PC-3 (cell line): ENCODE data around the gene SMYD3. TPM values are rescaled to one million over a fixed set of nuclear protein-coding genes. Genes with fewer than 3 reads are reported as not detected.

Experiments used
- ATAC-seq: fragments of 200-7000 bp; cut with Tn5 transposase; 2 replicates; pipeline ENCODE4 v1.9.1; 2020; ENCODE audit warnings: mild to moderate bottlenecking, moderate library complexity
- BruUV-seq: library from RNA; stranded (reverse); fragments of 400-500 nt; replicated peaks from 2 replicates; lab custom pipeline; 2021; lab: Mats Ljungman, UMichigan
- CTCF ChIA-PET: fragments of 300-600 bp; sonication (Branson Sonifier 250); formaldehyde crosslinking; loops from one replicate; lab custom pipeline; 2022; ENCODE audit warnings: antibody characterized with exemption; lab: Charles Lee
- POLR2A ChIA-PET: fragments of 300-600 bp; sonication (Branson Sonifier 250); formaldehyde crosslinking; loops from one replicate; lab custom pipeline; 2022; ENCODE audit warnings: antibody characterized with exemption; ENCODE audit not compliant: unreplicated experiment; lab: Charles Lee
- DNase-seq: peaks from one replicate; pipeline ENCODE4 v3.0.0-alpha.2; 2015
- H2AFZ ChIP-seq: fragments of 300-600 bp; sonication (generic); 2 replicates; pipeline ENCODE4 v1.6.0; 2016; ENCODE audit warnings: antibody characterized with exemption, low read length
- H3F3A ChIP-seq: fragments of 300-600 bp; sonication (generic); one replicate; pipeline ENCODE4 v1.6.0; 2017; ENCODE audit warnings: antibody characterized with exemption, low read length, control low read depth, mild to moderate bottlenecking; ENCODE audit not compliant: unreplicated experiment
- H3K27ac ChIP-seq: fragments of 300-600 bp; sonication (generic); 2 replicates; pipeline ENCODE4 v1.5.1; 2016; ENCODE audit warnings: mild to moderate bottlenecking, low read length
- H3K27me3 ChIP-seq: fragments of 300-600 bp; sonication (generic); 2 replicates; pipeline ENCODE4 v1.6.1; 2016; ENCODE audit warnings: low read length, mixed read lengths
- H3K36me3 ChIP-seq: fragments of 300-600 bp; sonication (generic); 2 replicates; pipeline ENCODE4 v1.6.1; 2016; ENCODE audit warnings: low read depth, mixed run types, low read length, mixed read lengths
- H3K4me1 ChIP-seq: fragments of 300-600 bp; sonication (generic); 2 replicates; pipeline ENCODE4 v1.5.1; 2016; ENCODE audit warnings: low read length; ENCODE audit not compliant: insufficient read depth
- H3K4me2 ChIP-seq: fragments of 300-600 bp; sonication (generic); 2 replicates; pipeline ENCODE4 v1.6.0; 2016; ENCODE audit warnings: low read length
- H3K4me3 ChIP-seq: fragments of 300-600 bp; sonication (generic); 2 replicates; pipeline ENCODE4 v1.5.1; 2016; ENCODE audit warnings: mild to moderate bottlenecking, low read length, mixed read lengths
- H3K79me2 ChIP-seq: fragments of 300-600 bp; sonication (generic); 2 replicates; pipeline ENCODE4 v1.6.1; 2017; ENCODE audit warnings: low read length, mixed read lengths
- H3K9ac ChIP-seq: fragments of 300-600 bp; sonication (generic); 2 replicates; pipeline ENCODE4 v1.6.0; 2016; ENCODE audit warnings: mild to moderate bottlenecking, low read length
- H3K9me2 ChIP-seq: fragments of 300-600 bp; sonication (generic); replicated peaks from 2 replicates; pipeline ENCODE4 v1.6.1; 2016; ENCODE audit warnings: mixed run types, low read length, mixed read lengths
- H3K9me3 ChIP-seq: fragments of 300-600 bp; sonication (generic); 2 replicates; pipeline ENCODE4 v1.6.1; 2016; ENCODE audit warnings: low read length, mixed read lengths
- H4K20me1 ChIP-seq: fragments of 300-600 bp; sonication (generic); 2 replicates; pipeline ENCODE4 v1.6.1; 2016; ENCODE audit warnings: low read length, mixed read lengths
- EZH2 ChIP-seq: fragments of 300-600 bp; sonication (generic); IDR thresholded peaks from one replicate; pipeline ENCODE4 v1.6.1; 2017; ENCODE audit warnings: antibody characterized with exemption, mild to moderate bottlenecking, low read length; ENCODE audit not compliant: unreplicated experiment
- EZH2phosphoT487 ChIP-seq: fragments of 300-600 bp; sonication (generic); IDR thresholded peaks from 2 replicates; pipeline ENCODE4 v1.6.1; 2018; ENCODE audit warnings: mild to moderate bottlenecking, antibody characterized with exemption, low read length, borderline replicate concordance
- intact Hi-C: fragments of 100-400 bp; cut with micrococcal nuclease; formaldehyde crosslinking; loops from 2 replicates; pipeline ENCODE4 v1.9.0; 2023
- total RNA-seq: library from RNA; depleted of rRNA; stranded (reverse); fragments of >200 nt; gene quantifications from 2 replicates; pipeline ENCODE4 v1.2.3, GENCODE V29; 2014
- TF ChIP-seq, protein P1 (sequence below): fragments of 300-600 bp; sonication (generic); conservative IDR thresholded peaks from 2 replicates; pipeline ENCODE4 v1.5.1; 2017; ENCODE audit warnings: antibody characterized with exemption, low read depth, mild to moderate bottlenecking, low read length

Gene SMYD3
- total RNA-seq, 1 experiment from 2014 or later: 33.0 TPM

DNA sequence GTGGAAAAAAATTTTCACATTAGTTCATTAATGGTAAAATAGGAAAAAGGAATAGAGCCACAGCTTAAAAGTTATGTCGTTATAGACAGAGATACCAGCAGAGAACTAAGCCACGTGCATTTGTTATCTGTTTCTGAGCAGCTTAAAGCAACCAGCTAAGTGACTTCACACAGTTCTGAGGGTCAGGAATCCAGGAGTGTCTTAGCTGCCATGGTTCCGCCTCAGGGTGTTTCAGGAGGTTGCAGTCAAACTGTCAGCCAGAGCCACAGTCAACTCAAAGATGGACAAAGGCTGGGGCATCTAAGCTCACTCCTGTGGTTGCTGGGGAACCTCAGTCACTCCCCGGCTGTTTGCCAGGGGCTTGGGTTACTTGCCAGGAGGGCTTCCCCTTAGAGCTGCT, 515.8 kb downstream of the SMYD3 start:
- Histone ChIP-seq H3F3A (no peaks in the 10 kb centered on the region), H3K27ac (no peak overlapping the region), H3K27me3 (no peaks in the 10 kb centered on the region), H4K20me1 (no peaks in the 10 kb centered on the region), H3K9ac (no peak overlapping the region), H3K9me2 (no peaks in the 10 kb centered on the region), H3K4me2 (no peak overlapping the region), H2AFZ (no peak overlapping the region), H3K9me3 (no peaks in the 10 kb centered on the region), H3K4me1 (peaks cover 15% of the 10 kb centered on the region), H3K4me3 (no peak overlapping the region), H3K36me3 (no peaks in the 10 kb centered on the region), H3K79me2 (no peaks in the 10 kb centered on the region)
- POLR2A ChIA-PET: no interaction called here
- TF ChIP-seq EZH2 (no peak), EZH2phosphoT487 (no peak)
- TF ChIP-seq, protein P1, sequence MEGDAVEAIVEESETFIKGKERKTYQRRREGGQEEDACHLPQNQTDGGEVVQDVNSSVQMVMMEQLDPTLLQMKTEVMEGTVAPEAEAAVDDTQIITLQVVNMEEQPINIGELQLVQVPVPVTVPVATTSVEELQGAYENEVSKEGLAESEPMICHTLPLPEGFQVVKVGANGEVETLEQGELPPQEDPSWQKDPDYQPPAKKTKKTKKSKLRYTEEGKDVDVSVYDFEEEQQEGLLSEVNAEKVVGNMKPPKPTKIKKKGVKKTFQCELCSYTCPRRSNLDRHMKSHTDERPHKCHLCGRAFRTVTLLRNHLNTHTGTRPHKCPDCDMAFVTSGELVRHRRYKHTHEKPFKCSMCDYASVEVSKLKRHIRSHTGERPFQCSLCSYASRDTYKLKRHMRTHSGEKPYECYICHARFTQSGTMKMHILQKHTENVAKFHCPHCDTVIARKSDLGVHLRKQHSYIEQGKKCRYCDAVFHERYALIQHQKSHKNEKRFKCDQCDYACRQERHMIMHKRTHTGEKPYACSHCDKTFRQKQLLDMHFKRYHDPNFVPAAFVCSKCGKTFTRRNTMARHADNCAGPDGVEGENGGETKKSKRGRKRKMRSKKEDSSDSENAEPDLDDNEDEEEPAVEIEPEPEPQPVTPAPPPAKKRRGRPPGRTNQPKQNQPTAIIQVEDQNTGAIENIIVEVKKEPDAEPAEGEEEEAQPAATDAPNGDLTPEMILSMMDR: no peak
- ATAC-seq: no peak
- intact Hi-C loops: no loop called here
- no peak for DNase-seq
- CTCF ChIA-PET: no interaction called here
- no TSS peak for BruUV-seq

DNA sequence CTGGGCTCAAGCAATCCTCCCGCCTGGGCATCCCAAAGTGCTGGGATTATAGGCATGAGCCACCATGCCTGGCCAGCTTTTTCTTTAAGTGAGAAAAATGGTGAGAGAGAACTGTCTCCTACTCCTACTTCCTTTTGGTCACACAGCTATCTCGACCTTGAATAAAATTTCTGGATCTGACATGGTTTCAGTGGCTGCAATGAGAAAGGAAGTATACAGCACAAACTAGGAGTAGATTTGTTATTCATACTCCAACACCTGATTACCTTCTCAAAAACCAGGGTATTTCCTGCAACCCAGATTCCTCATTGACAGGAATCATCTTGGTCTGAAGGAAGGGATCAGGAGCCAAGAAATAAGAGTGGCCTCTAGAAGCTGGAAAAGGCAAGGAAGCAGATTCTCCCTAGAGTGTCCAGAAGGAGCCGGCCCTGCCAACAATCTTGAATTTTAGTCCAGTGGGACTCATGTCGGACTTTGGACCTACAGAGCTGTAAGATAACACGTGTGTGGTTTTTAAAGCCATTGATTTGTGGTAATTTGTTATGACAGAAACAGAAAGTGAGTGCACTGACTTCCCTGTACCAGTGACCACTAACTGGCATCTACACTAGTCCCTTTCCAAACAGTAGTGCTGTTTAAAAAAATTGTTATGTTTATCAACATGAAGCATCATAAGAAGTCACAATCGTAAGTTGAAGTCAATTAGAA, 516.6 kb downstream of the SMYD3 start:
- H3K4me3 ChIP-seq: no peak overlapping the region
- no peak for ATAC-seq
- no peaks in the 10 kb centered on the region for H3K9me2 ChIP-seq
- no peak overlapping the region for H2AFZ ChIP-seq
- H3K36me3 ChIP-seq: no peaks in the 10 kb centered on the region
- POLR2A ChIA-PET: interaction anchor here (0.6 kb wide), 1 partner anchor 144 kb away, joined by 8 read pairs; no protein-coding TSS in a partner anchor
- intact Hi-C loops: no loop called here
- H3F3A ChIP-seq: no peaks in the 10 kb centered on the region
- no peaks in the 10 kb centered on the region for H3K79me2 ChIP-seq
- H3K27ac ChIP-seq: no peak overlapping the region
- TF ChIP-seq EZH2 (no peak), EZH2phosphoT487 (no peak)
- TF ChIP-seq, protein P1: no peak
- H3K27me3 ChIP-seq: no peaks in the 10 kb centered on the region
- H3K4me1 ChIP-seq: peaks cover 18% of the 10 kb centered on the region
- CTCF ChIA-PET: no interaction called here
- DNase-seq: no peak
- no peak overlapping the region for H3K4me2 ChIP-seq
- no TSS peak for BruUV-seq
- H3K9me3 ChIP-seq: no peaks in the 10 kb centered on the region
- no peak overlapping the region for H3K9ac ChIP-seq
- no peaks in the 10 kb centered on the region for H4K20me1 ChIP-seq

DNA sequence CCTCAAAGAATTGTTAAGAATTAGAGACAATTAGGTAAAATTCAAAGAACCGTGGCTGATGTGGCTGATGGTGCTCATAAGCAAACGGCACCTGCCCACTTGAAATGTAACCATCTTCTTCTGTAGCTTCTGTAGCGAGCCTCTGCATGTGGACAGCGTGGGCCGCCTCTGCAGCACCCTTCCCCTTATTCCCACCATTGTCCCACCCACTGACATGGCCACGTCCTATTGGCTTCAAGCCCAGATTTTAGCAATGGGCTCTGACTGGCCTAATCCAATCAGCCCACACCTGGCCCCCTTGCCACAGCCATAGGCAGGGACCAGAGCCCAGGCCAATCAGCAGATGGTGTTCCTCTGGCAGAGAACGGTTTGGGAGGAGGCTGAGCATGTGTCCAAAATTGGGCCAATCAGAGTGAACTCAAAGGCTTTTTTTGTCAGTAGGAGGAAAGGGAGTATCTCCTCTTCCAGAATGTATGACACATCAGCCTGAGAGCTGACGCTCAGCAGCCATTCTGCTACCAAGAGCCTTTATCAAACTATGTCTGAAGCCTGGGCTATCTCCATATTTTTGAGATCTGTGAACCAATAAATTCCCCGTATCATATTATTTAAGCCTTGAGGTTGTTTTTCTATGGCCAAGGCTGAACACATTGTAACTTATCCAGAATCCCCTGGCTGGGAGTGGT, 518.5 kb downstream of the SMYD3 start:
- Histone ChIP-seq H3K9ac (no peak overlapping the region), H3F3A (no peaks in the 10 kb centered on the region), H3K9me3 (no peaks in the 10 kb centered on the region), H3K4me2 (no peak overlapping the region), H3K9me2 (no peaks in the 10 kb centered on the region), H3K4me3 (no peak overlapping the region), H3K27me3 (no peaks in the 10 kb centered on the region), H3K79me2 (no peaks in the 10 kb centered on the region), H3K27ac (no peak overlapping the region), H4K20me1 (no peaks in the 10 kb centered on the region), H3K36me3 (no peaks in the 10 kb centered on the region), H3K4me1 (peaks cover 18% of the 10 kb centered on the region), H2AFZ (no peak overlapping the region)
- ATAC-seq (no peak), DNase-seq (no peak)
- POLR2A ChIA-PET: no interaction called here
- CTCF ChIA-PET: no interaction called here
- TF ChIP-seq EZH2 (no peak), EZH2phosphoT487 (no peak)
- TF ChIP-seq, protein P1: no peak
- intact Hi-C loops: no loop called here
- no TSS peak for BruUV-seq
